BJ (cell line): ENCODE data around the gene RPAIN. TPM values are rescaled to one million over a fixed set of nuclear protein-coding genes. Genes with fewer than 3 reads are reported as not detected.
A peak's percentile ranks its signal among the peaks of the same experiment; 100 is the strongest.

ENCODE experiments used
- CTCF ChIA-PET: fragments of 350-600 bp; formaldehyde crosslinking; extraction: SDS; loops from one replicate; lab custom pipeline; 2021; ENCODE audit warnings: antibody characterized with exemption, inconsistent platforms; lab: Yijun Ruan, JAX
- POLR2A ChIA-PET: fragments of 300-600 bp; sonication (Branson Sonifier 250); formaldehyde crosslinking; extraction: SDS; loops from one replicate; lab custom pipeline; 2021; ENCODE audit warnings: antibody characterized with exemption; lab: Charles Lee
- DNase-seq: peaks from one replicate; pipeline ENCODE4 v3.0.0-alpha.2; 2011; ENCODE audit warnings: low read depth
- H3K27me3 ChIP-seq: 2 replicates; pipeline ENCODE4 v1.6.0; 2011; ENCODE audit warnings: low read length; ENCODE audit not compliant: control insufficient read depth, insufficient read depth
- H3K36me3 ChIP-seq: 2 replicates; pipeline ENCODE4 v1.5.1; 2011; ENCODE audit warnings: low read length; ENCODE audit not compliant: control insufficient read depth, insufficient read depth
- H3K4me3 ChIP-seq: 2 replicates; pipeline ENCODE4 v1.5.1; 2011; ENCODE audit warnings: low read depth, mild to moderate bottlenecking, control low read depth, low read length
- CTCF ChIP-seq: IDR thresholded peaks from 2 replicates; pipeline ENCODE4 v1.5.1; 2011; ENCODE audit warnings: low read depth, mild to moderate bottlenecking, control low read depth, inconsistent platforms, low read length, moderate library complexity; ENCODE audit not compliant: insufficient read depth
- polyA plus RNA-seq: library from polyadenylated mRNA; depleted of rRNA; stranded (reverse); fragments of >200 nt; gene quantifications from 2 replicates; pipeline ENCODE4 v1.2.3, GENCODE V29; 2011

The RPAIN gene
- polyA plus RNA-seq, 1 experiment = 22.8 TPM

GRCh38 chr17:5399767-5400166, 20.2 kb upstream of the RPAIN start:
- ChIA-PET CTCF (no interaction called here), POLR2A (no interaction called here)
- Histone ChIP-seq H3K4me3 (no peak overlapping the region), H3K27me3 (no peaks in the 10 kb centered on the region), H3K36me3 (no peaks in the 10 kb centered on the region; the same call in none of the 2 replicates)
- no peak for DNase-seq
- no peak for TF ChIP-seq CTCF

GRCh38 chr17:5405400-5405799, 14.6 kb upstream of the RPAIN start:
- POLR2A ChIA-PET = no interaction called here
- no peak overlapping the region for H3K4me3 ChIP-seq
- no peaks in the 10 kb centered on the region for H3K27me3 ChIP-seq
- no peak for DNase-seq
- CTCF ChIA-PET = interaction anchor here (0.6 kb wide), 1 partner anchor 98 kb away, joined by 3 read pairs; no protein-coding TSS in a partner anchor
- no peak for TF ChIP-seq CTCF
- H3K36me3 ChIP-seq = peaks cover 7% of the 10 kb centered on the region

- POLR2A ChIA-PET = no interaction called here
- H3K36me3 ChIP-seq = peaks cover 11% of the 10 kb centered on the region
These were observed 11.8 kb upstream of the RPAIN start for GRCh38 chr17:5408186-5408585.

GRCh38 chr17:5410594-5411272, 9.2 kb upstream of the RPAIN start:
- DNase-seq = no peak
- ChIA-PET CTCF (interaction anchor here (1.0 kb wide), 1 partner anchor 29 kb away, joined by 3 read pairs; no protein-coding TSS in a partner anchor), POLR2A (no interaction called here)

More at GRCh38 chr17:5408186-5408585, 11.8 kb upstream of the RPAIN start:
- Histone ChIP-seq H3K4me3 (no peak overlapping the region), H3K27me3 (no peaks in the 10 kb centered on the region)
- CTCF ChIA-PET = no interaction called here
- no peak for TF ChIP-seq CTCF
- DNase-seq = no peak

GRCh38 chr17:5413682-5414081, 6.3 kb upstream of the RPAIN start:
- ChIA-PET POLR2A (no interaction called here), CTCF (interaction anchor here (0.6 to 2.3 kb wide), 6 partner anchors 9 to 823 kb away, joined by 3 to 15 read pairs (median 4); partner anchors contain the start of gene C1QBP)
- no peak for TF ChIP-seq CTCF
- H3K4me3 ChIP-seq = no peak overlapping the region
- no peaks in the 10 kb centered on the region for H3K27me3 ChIP-seq
- peak; percentile 87 for DNase-seq
- peaks cover 7% of the 10 kb centered on the region for H3K36me3 ChIP-seq

More at GRCh38 chr17:5410594-5411272, 9.2 kb upstream of the RPAIN start:
- Histone ChIP-seq H3K36me3 (peaks cover 12% of the 10 kb centered on the region), H3K4me3 (no peak overlapping the region), H3K27me3 (no peaks in the 10 kb centered on the region)
- TF ChIP-seq CTCF = no peak
